WERI-Rb-1 (cell line): ENCODE results near the gene NUP62.

Experiments used
- DNase-seq: peaks from one replicate; pipeline ENCODE4 v3.0.0-alpha.2; 2020
- H3K27ac ChIP-seq: fragments of 250-450 bp; sonication (Bioruptor Pico); 2 replicates; pipeline ENCODE4 v1.5.1; 2020; ENCODE audit warnings: mild to moderate bottlenecking, moderate library complexity
- H3K27me3 ChIP-seq: fragments of 250-450 bp; sonication (Bioruptor Pico); 2 replicates; pipeline ENCODE4 v1.5.1; 2021; ENCODE audit warnings: mild to moderate bottlenecking, low read depth, moderate library complexity; ENCODE audit not compliant: insufficient read depth, severe bottlenecking
- H3K36me3 ChIP-seq: fragments of 250-450 bp; sonication (Bioruptor Pico); 2 replicates; pipeline ENCODE4 v1.5.1; 2020; ENCODE audit warnings: mild to moderate bottlenecking, moderate library complexity
- H3K4me3 ChIP-seq: 2 replicates; pipeline ENCODE4 v1.5.1; 2011; ENCODE audit warnings: low read depth, mild to moderate bottlenecking, control low read depth, low read length
- H3K9me3 ChIP-seq: fragments of 250-450 bp; sonication (Bioruptor Pico); 2 replicates; pipeline ENCODE4 v1.5.1; 2021; ENCODE audit warnings: mild to moderate bottlenecking, moderate library complexity; ENCODE audit not compliant: severe bottlenecking
- TF ChIP-seq, protein P1 (sequence below): IDR thresholded peaks from 2 replicates; pipeline ENCODE4 v1.5.1; 2011; ENCODE audit warnings: low read depth, mild to moderate bottlenecking, control low read depth, inconsistent platforms, low read length

NUP62 gene

DNA sequence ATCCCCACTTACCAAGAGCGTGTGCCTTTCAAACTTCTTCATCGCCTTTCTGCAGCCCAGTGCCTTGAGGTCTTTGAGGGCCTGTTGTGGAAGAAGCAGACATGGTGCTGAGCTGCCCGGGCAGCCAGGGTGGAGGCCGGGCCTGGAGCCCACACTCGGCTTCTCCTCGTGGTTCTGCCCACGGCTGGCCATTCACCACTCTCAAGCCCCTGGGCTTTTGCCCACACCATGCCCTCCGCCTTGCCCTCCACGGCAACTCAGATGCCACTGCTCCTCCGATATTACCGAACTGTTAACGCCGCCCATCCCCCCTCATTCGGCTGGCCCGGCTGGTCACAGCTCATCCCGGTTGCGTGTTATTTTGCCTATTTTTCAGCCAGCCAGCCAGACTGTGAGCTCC lies 37.9 kb downstream of the NUP62 start:
- no peaks in the 10 kb centered on the region for H3K36me3 ChIP-seq
- no peaks in the 10 kb centered on the region for H3K27me3 ChIP-seq
- H3K9me3 ChIP-seq, result no peaks in the 10 kb centered on the region
- H3K27ac ChIP-seq, result no peak overlapping the region
- H3K4me3 ChIP-seq, result no peak overlapping the region
- TF ChIP-seq, protein P1, sequence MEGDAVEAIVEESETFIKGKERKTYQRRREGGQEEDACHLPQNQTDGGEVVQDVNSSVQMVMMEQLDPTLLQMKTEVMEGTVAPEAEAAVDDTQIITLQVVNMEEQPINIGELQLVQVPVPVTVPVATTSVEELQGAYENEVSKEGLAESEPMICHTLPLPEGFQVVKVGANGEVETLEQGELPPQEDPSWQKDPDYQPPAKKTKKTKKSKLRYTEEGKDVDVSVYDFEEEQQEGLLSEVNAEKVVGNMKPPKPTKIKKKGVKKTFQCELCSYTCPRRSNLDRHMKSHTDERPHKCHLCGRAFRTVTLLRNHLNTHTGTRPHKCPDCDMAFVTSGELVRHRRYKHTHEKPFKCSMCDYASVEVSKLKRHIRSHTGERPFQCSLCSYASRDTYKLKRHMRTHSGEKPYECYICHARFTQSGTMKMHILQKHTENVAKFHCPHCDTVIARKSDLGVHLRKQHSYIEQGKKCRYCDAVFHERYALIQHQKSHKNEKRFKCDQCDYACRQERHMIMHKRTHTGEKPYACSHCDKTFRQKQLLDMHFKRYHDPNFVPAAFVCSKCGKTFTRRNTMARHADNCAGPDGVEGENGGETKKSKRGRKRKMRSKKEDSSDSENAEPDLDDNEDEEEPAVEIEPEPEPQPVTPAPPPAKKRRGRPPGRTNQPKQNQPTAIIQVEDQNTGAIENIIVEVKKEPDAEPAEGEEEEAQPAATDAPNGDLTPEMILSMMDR, result no peak
- DNase-seq, result no peak

DNA sequence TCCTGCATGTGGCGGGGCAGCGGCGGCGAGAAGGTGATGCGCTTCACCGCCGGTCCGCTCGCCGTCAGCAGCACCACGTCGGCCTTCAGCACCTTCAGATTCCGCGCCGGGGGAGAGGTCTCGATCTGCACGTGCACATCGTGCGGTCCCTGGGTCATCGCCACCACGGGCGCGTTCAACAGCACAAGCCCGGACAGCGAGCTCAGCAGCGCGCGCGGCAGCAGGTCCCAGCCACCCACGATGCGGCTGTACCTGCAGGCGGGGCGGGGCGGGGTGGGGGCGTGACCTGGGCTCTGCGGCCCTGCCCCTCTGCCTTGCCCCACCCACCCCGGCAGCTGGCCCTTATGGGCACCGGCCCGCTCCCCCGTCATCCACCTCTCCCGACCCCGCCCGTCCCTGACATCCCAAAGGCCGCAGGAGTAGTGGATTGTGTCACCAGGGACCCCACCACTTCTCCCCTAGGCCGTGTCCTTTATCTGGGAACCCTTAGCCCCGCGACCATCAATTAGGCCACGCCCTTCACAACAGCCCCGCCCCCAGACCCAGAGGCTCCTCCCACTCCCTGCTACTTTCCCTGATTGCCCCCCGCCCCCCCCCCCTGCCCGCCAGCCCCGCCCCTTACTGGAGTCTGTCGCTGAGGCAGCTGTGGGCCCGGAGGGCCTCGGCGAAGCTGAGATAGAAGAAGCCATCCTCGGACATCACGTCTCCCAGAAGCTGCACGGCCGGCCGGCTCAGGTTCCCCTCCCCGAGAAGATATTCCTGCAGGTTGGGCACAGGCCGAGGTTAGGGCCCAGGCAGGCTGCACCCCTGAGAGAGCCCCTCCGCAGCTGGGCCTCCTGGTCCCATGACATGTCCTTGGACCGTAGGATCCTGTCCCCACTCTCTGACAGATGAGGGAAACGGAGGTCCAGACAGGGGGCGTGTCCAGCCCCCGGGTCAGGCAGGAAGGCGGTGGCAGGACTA lies 38.7 kb downstream of the NUP62 start:
- Histone ChIP-seq H3K27ac (no peak overlapping the region), H3K4me3 (no peak overlapping the region), H3K36me3 (no peaks in the 10 kb centered on the region), H3K9me3 (no peaks in the 10 kb centered on the region), H3K27me3 (no peaks in the 10 kb centered on the region)
- no peak for DNase-seq
- TF ChIP-seq, protein P1, result no peak

DNA sequence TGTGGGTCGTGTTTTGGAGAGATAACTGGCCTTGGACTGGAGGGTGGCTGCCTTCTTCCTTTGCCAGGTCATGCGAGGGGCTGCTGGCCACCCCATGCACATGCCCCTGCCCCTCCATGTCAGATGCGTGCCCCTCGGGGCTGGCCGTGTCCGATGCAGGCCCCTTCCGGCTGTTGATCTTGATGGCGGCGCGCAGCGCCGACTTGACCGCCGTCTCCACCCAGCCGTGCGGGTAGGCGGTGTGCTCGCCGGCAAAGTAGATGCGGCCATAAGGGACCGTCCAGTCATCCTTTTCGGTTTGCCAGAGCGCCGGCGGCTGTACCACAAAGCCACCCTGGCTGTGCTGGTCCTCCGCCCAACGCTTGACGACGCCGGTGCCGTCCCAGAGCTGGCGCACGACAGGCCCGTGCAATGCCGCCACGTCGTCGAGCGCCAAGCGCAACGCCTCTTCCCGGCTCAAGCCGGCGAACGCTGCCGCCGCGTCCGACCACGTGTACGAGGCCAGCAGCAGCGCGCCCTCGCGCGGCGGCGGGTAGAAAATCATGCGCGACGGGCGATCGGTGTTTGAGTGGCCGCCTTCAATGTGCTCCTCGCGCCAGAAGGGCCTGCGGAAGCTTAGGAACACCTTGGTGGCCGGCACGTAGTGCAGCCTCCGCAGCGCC lies 39.5 kb downstream of the NUP62 start:
- Histone ChIP-seq H3K27me3 (no peaks in the 10 kb centered on the region), H3K4me3 (no peak overlapping the region), H3K27ac (no peak overlapping the region), H3K36me3 (peaks cover 3% of the 10 kb centered on the region), H3K9me3 (no peaks in the 10 kb centered on the region)
- DNase-seq, result no peak
- TF ChIP-seq, protein P1, result no peak

DNA sequence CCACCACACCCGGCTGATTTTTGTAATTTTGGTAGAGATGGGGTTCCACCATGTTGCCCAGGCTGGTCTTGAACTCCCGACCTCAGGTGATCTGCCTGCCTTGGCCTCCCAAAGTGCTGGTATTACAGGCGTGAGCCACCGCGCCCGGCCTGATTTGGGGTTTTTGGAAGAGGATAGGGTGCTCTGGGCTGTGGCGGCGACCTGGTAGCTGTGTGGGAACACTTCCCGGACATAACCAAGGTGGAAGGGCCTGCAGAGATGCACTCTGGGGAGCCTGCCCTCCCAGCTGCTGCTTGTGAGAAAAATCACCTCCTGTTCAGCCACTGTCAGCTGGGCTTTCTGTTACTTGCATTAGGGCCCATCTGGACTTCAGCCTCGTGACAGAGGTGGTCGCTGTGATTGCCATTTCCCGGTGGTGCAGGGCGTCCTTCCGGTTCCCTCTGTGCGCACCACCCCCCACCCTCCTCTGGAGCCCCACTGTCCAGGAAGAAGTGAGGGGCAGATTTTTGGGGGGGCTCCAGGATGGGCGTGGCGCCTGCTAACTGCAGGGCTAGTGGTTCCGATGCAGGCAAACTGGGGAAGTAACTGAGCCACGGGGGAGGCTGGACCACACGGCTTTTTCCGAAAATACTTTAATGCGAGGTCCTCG lies 40.1 kb downstream of the NUP62 start:
- no peak for DNase-seq
- no peak overlapping the region for H3K27ac ChIP-seq
- H3K36me3 ChIP-seq, result peaks cover 7% of the 10 kb centered on the region
- no peaks in the 10 kb centered on the region for H3K9me3 ChIP-seq
- H3K4me3 ChIP-seq, result no peak overlapping the region
- TF ChIP-seq, protein P1, result no peak
- no peaks in the 10 kb centered on the region for H3K27me3 ChIP-seq

DNA sequence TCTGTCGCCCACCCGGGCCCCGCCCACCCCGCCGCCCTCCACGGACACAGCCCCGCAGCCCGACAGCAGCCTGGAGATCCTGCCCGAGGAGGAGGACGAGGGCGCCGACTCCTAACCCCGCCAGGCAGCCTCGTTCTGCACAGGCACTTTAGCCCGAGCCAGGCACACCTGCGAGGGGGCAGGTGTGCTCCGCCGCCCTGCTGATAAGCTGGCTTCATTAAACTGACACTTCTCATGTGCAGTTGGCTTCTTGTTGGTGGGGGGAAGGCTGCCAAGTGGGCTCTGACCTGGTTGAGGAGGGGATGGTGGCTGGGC lies 40.8 kb downstream of the NUP62 start:
- Histone ChIP-seq H3K9me3 (no peaks in the 10 kb centered on the region), H3K27me3 (no peaks in the 10 kb centered on the region), H3K4me3 (no peak overlapping the region), H3K36me3 (peaks cover 13% of the 10 kb centered on the region), H3K27ac (no peak overlapping the region)
- TF ChIP-seq, protein P1, result no peak
- DNase-seq, result no peak
